SIG-M5 (cell line): ENCODE results near the gene NHLRC2.
"Not testable (repeated sequence)": the region's sequence is repeated elsewhere in the genome, so short reads cannot be mapped to it uniquely, and the experiment has no call there.

ENCODE experiments used
- DNase-seq: peaks from one replicate; lab custom pipeline; 2025; lab: John Stamatoyannopoulos, UW

NHLRC2 gene

GRCh38 chr10:113854013-113854760 lies at the start of gene NHLRC2, which contains the start of gene DCLRE1A:
TSS of gene NHLRC2 (plus strand) at chr10:113854661. CDS start at chr10:113854873, 212 bp downstream.
TSS of gene DCLRE1A (minus strand) at chr10:113854082. CDS start at chr10:113853182, 900 bp downstream.
- DNase-seq: no peak

GRCh38 chr10:113806503-113806902 lies 48.0 kb upstream of the NHLRC2 start:
- DNase-seq: no peak

GRCh38 chr10:113808168-113808567 lies 46.3 kb upstream of the NHLRC2 start:
- no peak for DNase-seq

GRCh38 chr10:113814700-113815099 lies 39.8 kb upstream of the NHLRC2 start:
- DNase-seq: not testable (repeated sequence)

- DNase-seq: no peak
These were observed 34.5 kb upstream of the NHLRC2 start for GRCh38 chr10:113819989-113820388.

GRCh38 chr10:113820507-113820906 lies 34.0 kb upstream of the NHLRC2 start:
- no peak for DNase-seq

GRCh38 chr10:113821306-113821705 lies 33.2 kb upstream of the NHLRC2 start:
- not testable (repeated sequence) for DNase-seq

GRCh38 chr10:113822174-113822573 lies 32.3 kb upstream of the NHLRC2 start:
- no peak for DNase-seq

- no peak for DNase-seq
These were observed 31.1 kb upstream of the NHLRC2 start for GRCh38 chr10:113823389-113823788.

GRCh38 chr10:113825791-113826190 lies 28.7 kb upstream of the NHLRC2 start:
- DNase-seq: no peak

GRCh38 chr10:113828567-113828966 lies 25.9 kb upstream of the NHLRC2 start:
- not testable (repeated sequence) for DNase-seq

- no peak for DNase-seq
These were observed 12.3 kb upstream of the NHLRC2 start for GRCh38 chr10:113842171-113842570.

GRCh38 chr10:113843972-113844485 lies 10.4 kb upstream of the NHLRC2 start:
- no peak for DNase-seq

- no peak for DNase-seq
These were observed 8.4 kb upstream of the NHLRC2 start for GRCh38 chr10:113846036-113846435.

GRCh38 chr10:113849140-113849803 lies 5.2 kb upstream of the NHLRC2 start:
- no peak for DNase-seq

- no peak for DNase-seq
These were observed 4.5 kb upstream of the NHLRC2 start for GRCh38 chr10:113849946-113850345.

GRCh38 chr10:113853578-113854012 lies 866 bp upstream of the NHLRC2 start:
- no peak for DNase-seq

GRCh38 chr10:113854761-113855588 lies 514 bp downstream of the NHLRC2 start:
- no peak for DNase-seq

GRCh38 chr10:113856563-113856962 lies 2.1 kb downstream of the NHLRC2 start:
- DNase-seq: no peak

GRCh38 chr10:113857210-113857609 lies 2.7 kb downstream of the NHLRC2 start:
- no peak for DNase-seq

- no peak for DNase-seq
These were observed 4.1 kb downstream of the NHLRC2 start for GRCh38 chr10:113858541-113858940.

GRCh38 chr10:113859261-113859660 lies 4.8 kb downstream of the NHLRC2 start:
- no peak for DNase-seq
